ENCODE measurements around the gene VWF.

DNA sequence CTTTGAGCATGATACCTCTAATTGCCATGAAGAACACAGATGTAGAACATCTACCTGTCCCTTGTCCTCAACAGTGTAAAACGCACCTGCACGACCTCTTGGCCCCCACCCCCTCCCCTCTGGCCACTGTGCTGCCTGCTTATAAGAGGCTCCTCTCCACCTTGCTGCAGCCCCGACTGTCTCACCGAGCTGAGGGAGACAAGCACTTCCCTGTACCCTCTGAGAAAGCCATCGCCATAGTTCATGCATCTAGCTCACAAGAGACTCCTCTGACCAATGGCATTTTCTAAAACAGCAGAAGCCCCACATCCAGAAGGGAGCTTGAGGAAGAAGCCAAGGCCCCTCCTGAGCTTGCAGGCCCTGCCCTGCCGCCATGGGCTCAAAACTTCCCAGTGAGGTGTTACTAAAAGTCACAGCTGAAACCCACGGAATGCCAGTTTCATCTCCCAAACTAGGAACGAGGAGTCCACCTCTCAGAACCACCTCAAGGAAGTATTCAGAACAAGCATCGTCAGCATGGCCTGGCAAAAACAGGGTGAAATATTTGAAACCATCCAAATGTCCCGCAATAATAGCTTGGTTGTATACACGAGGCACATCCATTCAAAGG, 157.9 kb downstream of the VWF start:
- TF ChIP-seq EZH2 (IDR thresholded peaks at IDR 0.05; ENCODE audit: borderline replicate concordance, insufficient read depth, low read depth, low read length, poor library complexity, severe bottlenecking): no peak
- TF ChIP-seq, protein P1, sequence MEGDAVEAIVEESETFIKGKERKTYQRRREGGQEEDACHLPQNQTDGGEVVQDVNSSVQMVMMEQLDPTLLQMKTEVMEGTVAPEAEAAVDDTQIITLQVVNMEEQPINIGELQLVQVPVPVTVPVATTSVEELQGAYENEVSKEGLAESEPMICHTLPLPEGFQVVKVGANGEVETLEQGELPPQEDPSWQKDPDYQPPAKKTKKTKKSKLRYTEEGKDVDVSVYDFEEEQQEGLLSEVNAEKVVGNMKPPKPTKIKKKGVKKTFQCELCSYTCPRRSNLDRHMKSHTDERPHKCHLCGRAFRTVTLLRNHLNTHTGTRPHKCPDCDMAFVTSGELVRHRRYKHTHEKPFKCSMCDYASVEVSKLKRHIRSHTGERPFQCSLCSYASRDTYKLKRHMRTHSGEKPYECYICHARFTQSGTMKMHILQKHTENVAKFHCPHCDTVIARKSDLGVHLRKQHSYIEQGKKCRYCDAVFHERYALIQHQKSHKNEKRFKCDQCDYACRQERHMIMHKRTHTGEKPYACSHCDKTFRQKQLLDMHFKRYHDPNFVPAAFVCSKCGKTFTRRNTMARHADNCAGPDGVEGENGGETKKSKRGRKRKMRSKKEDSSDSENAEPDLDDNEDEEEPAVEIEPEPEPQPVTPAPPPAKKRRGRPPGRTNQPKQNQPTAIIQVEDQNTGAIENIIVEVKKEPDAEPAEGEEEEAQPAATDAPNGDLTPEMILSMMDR (IDR thresholded peaks at IDR 0.05): no peak
